ENCODE data around the gene MALAT1.

DNA sequence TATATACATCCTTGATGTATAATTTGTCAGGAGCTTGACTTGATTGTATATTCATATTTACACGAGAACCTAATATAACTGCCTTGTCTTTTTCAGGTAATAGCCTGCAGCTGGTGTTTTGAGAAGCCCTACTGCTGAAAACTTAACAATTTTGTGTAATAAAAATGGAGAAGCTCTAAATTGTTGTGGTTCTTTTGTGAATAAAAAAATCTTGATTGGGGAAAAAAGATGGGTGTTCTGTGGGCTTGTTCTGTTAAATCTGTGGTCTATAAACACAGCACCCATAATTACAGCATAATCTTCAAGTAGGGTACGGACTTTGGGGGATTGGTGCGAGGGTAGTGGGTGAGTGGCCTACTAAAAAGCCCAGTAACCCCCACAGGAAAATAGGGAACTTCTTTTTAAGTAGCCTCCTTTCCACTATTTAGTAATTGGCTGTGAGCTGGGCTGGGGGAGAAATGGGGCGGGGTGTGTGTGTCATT is 7.5 kb downstream of the MALAT1 start:
- TF ChIP-seq POLR2A (IDR thresholded peaks at IDR 0.05) (no peak), CTCF (IDR thresholded peaks at IDR 0.05) (no peak), POLR2AphosphoS5 (IDR thresholded peaks at IDR 0.05) (no peak), EP300 (IDR thresholded peaks at IDR 0.05) (no peak)
